IMR-90 (cell line): ENCODE data around the gene FNDC7. TPM values are rescaled to one million over a fixed set of nuclear protein-coding genes. Genes with fewer than 3 reads are reported as not detected.
"Not testable (repeated sequence)": the region's sequence is repeated elsewhere in the genome, so short reads cannot be mapped to it uniquely, and the experiment has no call there.

Source experiments
- ATAC-seq: fragments of 200-7000 bp; cut with Tn5 transposase; 2 replicates; pipeline ENCODE4 v1.9.1; 2020; ENCODE audit warnings: low read depth, mild to moderate bottlenecking, moderate library complexity
- BruUV-seq: library from RNA; stranded (reverse); fragments of 400-500 nt; replicated peaks from 2 replicates; lab custom pipeline; 2021; lab: Mats Ljungman, UMichigan
- CTCF ChIA-PET: fragments of 300-600 bp; formaldehyde crosslinking; extraction: SDS; loops from one replicate; lab custom pipeline; 2021; ENCODE audit warnings: antibody characterized with exemption; lab: Yijun Ruan, JAX
- POLR2A ChIA-PET: fragments of 300-600 bp; sonication (Branson Sonifier 250); formaldehyde crosslinking; loops from one replicate; lab custom pipeline; 2022; ENCODE audit warnings: antibody characterized with exemption; ENCODE audit not compliant: unreplicated experiment; lab: Charles Lee
- DNase-seq: peaks from one replicate; pipeline ENCODE4 v3.0.0; 2013
- H2AFZ ChIP-seq: replicated peaks from 2 replicates; pipeline ENCODE3; 2013; ENCODE audit warnings: low read length, mild to moderate bottlenecking; ENCODE audit not compliant: poor library complexity
- H2AK5ac ChIP-seq: 2 replicates; pipeline ENCODE4 v1.6.1; 2013; ENCODE audit warnings: low read depth, low read length, inconsistent platforms
- H2AK9ac ChIP-seq: replicated peaks from 2 replicates; pipeline ENCODE3; 2013; ENCODE audit warnings: mild to moderate bottlenecking, low read depth, low read length, moderate library complexity; ENCODE audit not compliant: poor library complexity
- H2BK120ac ChIP-seq: 2 replicates; pipeline ENCODE4 v1.6.1; 2013; ENCODE audit warnings: low read depth, low read length, inconsistent platforms
- H2BK15ac ChIP-seq: 3 replicates; pipeline ENCODE4 v1.6.1; 2013; ENCODE audit warnings: low read depth, low read length, inconsistent platforms
- H2BK20ac ChIP-seq: 2 replicates; pipeline ENCODE4 v1.6.1; 2013; ENCODE audit warnings: low read depth, mild to moderate bottlenecking, inconsistent platforms, low read length, moderate library complexity
- H2BK5ac ChIP-seq: 2 replicates; pipeline ENCODE4 v1.6.1; 2013; ENCODE audit warnings: mild to moderate bottlenecking, low read depth, low read length, inconsistent platforms; ENCODE audit not compliant: poor library complexity, severe bottlenecking
- H3K14ac ChIP-seq: replicated peaks from 2 replicates; pipeline ENCODE4 v1.6.1; 2013; ENCODE audit warnings: low read depth, low read length, inconsistent platforms
- H3K18ac ChIP-seq: 2 replicates; pipeline ENCODE4 v1.6.1; 2013; ENCODE audit warnings: low read depth, low read length, control low read depth
- H3K23ac ChIP-seq: 2 replicates; pipeline ENCODE4 v1.6.1; 2013; ENCODE audit warnings: low read depth, low read length, inconsistent platforms
- H3K27ac ChIP-seq: 2 replicates; pipeline ENCODE4 v1.5.1; 2013; ENCODE audit warnings: mild to moderate bottlenecking, control low read depth, low read length; ENCODE audit not compliant: insufficient read depth
- H3K27me3 ChIP-seq: 2 replicates; pipeline ENCODE4 v1.6.1; 2013; ENCODE audit warnings: low read length; ENCODE audit not compliant: control insufficient read depth, insufficient read depth
- H3K36me3 ChIP-seq: 2 replicates; pipeline ENCODE4 v1.6.1; 2013; ENCODE audit warnings: low read length, mixed read lengths; ENCODE audit not compliant: control insufficient read depth, insufficient read depth
- H3K4ac ChIP-seq: 2 replicates; pipeline ENCODE4 v1.6.1; 2013; ENCODE audit warnings: low read depth, low read length, inconsistent platforms
- H3K4me1 ChIP-seq: 2 replicates; pipeline ENCODE4 v1.6.1; 2013; ENCODE audit warnings: low read length, mixed read lengths; ENCODE audit not compliant: control insufficient read depth, insufficient read depth
- H3K4me2 ChIP-seq: 2 replicates; pipeline ENCODE4 v1.6.1; 2013; ENCODE audit warnings: low read depth, mild to moderate bottlenecking, control low read depth, low read length, moderate library complexity
- H3K4me3 ChIP-seq: 2 replicates; pipeline ENCODE4 v1.5.1; 2013; ENCODE audit warnings: low read depth, mild to moderate bottlenecking, control low read depth, low read length, moderate library complexity; ENCODE audit not compliant: insufficient read depth
- H3K56ac ChIP-seq: 2 replicates; pipeline ENCODE4 v1.6.1; 2013; ENCODE audit warnings: low read length, inconsistent platforms; ENCODE audit not compliant: insufficient read depth; ENCODE audit errors: extremely low read depth
- H3K79me1 ChIP-seq, 2 experiments: 2 replicates each; pipeline ENCODE4 v1.6.1; 2013; ENCODE audit warnings: low read length in 2 of 2, inconsistent platforms in 1 of 2, low read depth in 1 of 2
- H3K9ac ChIP-seq: 2 replicates; pipeline ENCODE4 v1.6.1; 2013; ENCODE audit warnings: low read depth, low read length, control low read depth
- H3K9me1 ChIP-seq: 2 replicates; pipeline ENCODE4 v1.6.1; 2013; ENCODE audit warnings: low read length, inconsistent platforms; ENCODE audit not compliant: insufficient read depth
- H3K9me3 ChIP-seq: 2 replicates; pipeline ENCODE4 v1.6.1; 2013; ENCODE audit warnings: low read length; ENCODE audit not compliant: control insufficient read depth, insufficient read depth
- H4K20me1 ChIP-seq: 2 replicates; pipeline ENCODE4 v1.6.1; 2013; ENCODE audit warnings: low read length, inconsistent platforms; ENCODE audit not compliant: insufficient read depth
- H4K5ac ChIP-seq: 2 replicates; pipeline ENCODE4 v1.6.1; 2013; ENCODE audit warnings: mild to moderate bottlenecking, low read depth, low read length, control low read depth
- H4K8ac ChIP-seq, 2 experiments: 2 replicates each; pipeline ENCODE4 v1.6.1; 2013; ENCODE audit warnings: low read depth in 2 of 2, low read length in 2 of 2, control low read depth in 1 of 2, inconsistent platforms in 1 of 2
- H4K91ac ChIP-seq: 2 replicates; pipeline ENCODE4 v1.6.1; 2013; ENCODE audit warnings: low read depth, low read length, inconsistent platforms; ENCODE audit not compliant: insufficient read depth
- CHD1 ChIP-seq: IDR thresholded peaks from 2 replicates; pipeline ENCODE4 v1.6.1; 2012; ENCODE audit warnings: low read depth, low read length, improper control_type of control experiment
- POLR2A ChIP-seq: IDR thresholded peaks from 2 replicates; pipeline ENCODE4 v1.6.1; 2012; ENCODE audit warnings: mild to moderate bottlenecking, low read depth, low read length
- RFX5 ChIP-seq: IDR thresholded peaks from 2 replicates; pipeline ENCODE4 v1.8.0; 2012; ENCODE audit warnings: low read depth, mild to moderate bottlenecking, low read length, moderate library complexity
- USF2 ChIP-seq: fragments of 150-350 bp; IDR thresholded peaks from 2 replicates; pipeline ENCODE4 v1.6.1; 2017; ENCODE audit warnings: mild to moderate bottlenecking, antibody characterized with exemption, low read length, low read depth
- WGBS, 2 experiments: methylation state at CpG; one replicate each; pipeline versions ENCODE4 v1.1.5 to v1.1.7; 2013; ENCODE audit warnings: missing lambda C conversion rate in 2 of 2; ENCODE audit not compliant: insufficient read length in 1 of 2; ENCODE audit errors: extremely low coverage in 2 of 2; 5-methylcytosine and 5-hydroxymethylcytosine counted together
- dilution Hi-C: fragments of 300-500 bp; cut with HindIII; formaldehyde crosslinking; loops from one replicate; pipeline ENCODE4 v1.14.3; 2018; ENCODE audit warnings: low sequenced_read_pairs; ENCODE audit not compliant: unreplicated experiment
- in situ Hi-C: fragments of 300-500 bp; cut with MboI; formaldehyde crosslinking; loops from 3 replicates; pipeline ENCODE4 v1.14.3; 2019; ENCODE audit warnings: low sequenced_read_pairs, inconsistent platforms, mixed read lengths
- intact Hi-C: fragments of 100-400 bp; cut with micrococcal nuclease; formaldehyde crosslinking; loops from 2 replicates; pipeline ENCODE4 v1.10.0; 2022
- polyA plus RNA-seq, 3 experiments: library from polyadenylated mRNA; depleted of rRNA; stranded (reverse); fragments of >200 nt; gene quantifications; 2 replicates each; pipeline ENCODE4 v1.2.3, GENCODE V29; 2012; ENCODE audit warnings: low replicate concordance in 1 of 3
- total RNA-seq: library from RNA; depleted of rRNA; stranded (reverse); fragments of >200 nt; gene quantifications from 2 replicates; pipeline ENCODE4 v1.2.3, GENCODE V29; 2012

The FNDC7 gene
- total and polyA plus RNA-seq, 2 of the 4 experiments (the other 2 are of a cell fraction): not detected

DNA sequence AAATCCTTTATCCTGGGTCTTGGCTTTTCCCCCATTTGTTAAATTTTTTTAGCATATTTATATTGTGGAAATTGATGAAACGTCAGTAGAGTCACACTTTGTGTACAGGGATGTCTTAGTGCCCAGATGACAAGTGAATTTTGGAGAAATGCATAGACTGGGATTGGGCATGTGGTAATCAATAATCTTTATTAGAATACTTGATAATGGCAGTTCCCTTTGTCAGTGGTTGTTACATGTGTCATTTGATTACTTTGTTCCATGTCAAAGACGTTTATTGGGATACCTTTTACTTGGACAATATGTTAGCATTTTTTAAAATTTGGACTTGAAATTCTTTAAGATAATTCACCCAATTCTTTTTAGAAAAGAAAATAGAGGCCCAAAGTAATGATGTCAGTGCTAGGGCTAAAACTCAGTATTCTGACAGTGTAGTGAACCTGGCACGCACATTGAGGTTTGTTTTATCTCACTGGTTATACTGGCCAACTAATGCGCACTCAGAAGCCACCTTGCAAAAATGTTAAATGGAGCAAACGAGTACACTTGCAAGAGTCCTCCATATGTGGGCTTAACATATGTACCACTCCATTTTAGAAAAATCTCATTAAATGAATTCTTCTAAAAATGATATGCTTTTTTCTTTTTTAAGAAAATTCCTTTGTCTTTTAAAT is 11.4 kb upstream of the FNDC7 start (continued):
- TF ChIP-seq USF2 (no peak), CHD1 (no peak), RFX5 (no peak), POLR2A (no peak)

DNA sequence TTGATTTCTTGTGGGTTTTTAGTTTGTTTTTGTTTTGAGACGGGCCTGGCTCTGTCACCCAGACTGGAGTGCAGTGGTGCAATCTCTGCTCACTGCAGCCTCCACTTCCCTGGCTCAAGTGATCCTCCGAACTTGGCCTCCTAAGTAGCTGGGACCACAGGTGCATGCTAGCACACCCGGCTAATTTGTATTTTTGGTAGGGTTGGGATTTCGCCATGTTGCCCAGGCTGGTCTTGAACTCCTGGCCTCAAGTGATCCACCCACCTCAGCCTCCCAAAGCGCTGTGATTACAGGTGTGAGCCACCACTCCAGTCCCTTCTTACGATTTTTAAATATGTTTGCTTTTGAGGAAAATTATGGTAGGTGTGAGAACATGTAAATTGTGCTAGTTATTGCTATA is 10.6 kb upstream of the FNDC7 start:
- H2AK9ac ChIP-seq, H2BK20ac ChIP-seq, H3K27me3 ChIP-seq, ATAC-seq, H3K56ac ChIP-seq, H4K8ac ChIP-seq, H3K4ac ChIP-seq, intact Hi-C loops, DNase-seq, H3K9me1 ChIP-seq, POLR2A ChIA-PET, H3K9ac ChIP-seq, H3K4me3 ChIP-seq, H2BK5ac ChIP-seq, H4K91ac ChIP-seq, H3K27ac ChIP-seq, H2AK5ac ChIP-seq, in situ Hi-C loops, H3K4me2 ChIP-seq, H3K18ac ChIP-seq, BruUV-seq, H4K20me1 ChIP-seq, H2BK15ac ChIP-seq, dilution Hi-C loops, H2BK120ac ChIP-seq, H3K23ac ChIP-seq, H3K14ac ChIP-seq, H3K4me1 ChIP-seq, H2AFZ ChIP-seq, H3K9me3 ChIP-seq, H4K5ac ChIP-seq: not testable (repeated sequence)
- Histone ChIP-seq H3K79me1 (peaks cover 7 to 16% of the 10 kb centered on the region in 2 experiments), H3K36me3 (peaks cover 21% of the 10 kb centered on the region)
- no CpG with 5 or more reads among the region's 6 CpGs for WGBS, 2 experiments
- CTCF ChIA-PET: interaction anchor here (0.6 kb wide), 1 partner anchor 21 kb away, joined by 3 read pairs; no protein-coding TSS in a partner anchor
